OCI-LY1 (cell line): ENCODE results near the gene IFIT3.

ENCODE experiments used
- EZH2 ChIP-seq: fragments of 200-600 bp; sonication (generic), shearing (Covaris generic); IDR thresholded peaks from 2 replicates; pipeline ENCODE4 v1.8.0; 2017; ENCODE audit warnings: borderline replicate concordance, mixed run types, mild to moderate bottlenecking, antibody characterized with exemption, low read length, moderate library complexity, mixed read lengths
- TF ChIP-seq, protein P1 (sequence below): fragments of 200-600 bp; sonication (generic), shearing (Covaris generic); IDR thresholded peaks from 2 replicates; pipeline ENCODE4 v1.5.1; 2017; ENCODE audit warnings: mild to moderate bottlenecking, antibody characterized with exemption, low read length, moderate library complexity, mixed read lengths

DNA sequence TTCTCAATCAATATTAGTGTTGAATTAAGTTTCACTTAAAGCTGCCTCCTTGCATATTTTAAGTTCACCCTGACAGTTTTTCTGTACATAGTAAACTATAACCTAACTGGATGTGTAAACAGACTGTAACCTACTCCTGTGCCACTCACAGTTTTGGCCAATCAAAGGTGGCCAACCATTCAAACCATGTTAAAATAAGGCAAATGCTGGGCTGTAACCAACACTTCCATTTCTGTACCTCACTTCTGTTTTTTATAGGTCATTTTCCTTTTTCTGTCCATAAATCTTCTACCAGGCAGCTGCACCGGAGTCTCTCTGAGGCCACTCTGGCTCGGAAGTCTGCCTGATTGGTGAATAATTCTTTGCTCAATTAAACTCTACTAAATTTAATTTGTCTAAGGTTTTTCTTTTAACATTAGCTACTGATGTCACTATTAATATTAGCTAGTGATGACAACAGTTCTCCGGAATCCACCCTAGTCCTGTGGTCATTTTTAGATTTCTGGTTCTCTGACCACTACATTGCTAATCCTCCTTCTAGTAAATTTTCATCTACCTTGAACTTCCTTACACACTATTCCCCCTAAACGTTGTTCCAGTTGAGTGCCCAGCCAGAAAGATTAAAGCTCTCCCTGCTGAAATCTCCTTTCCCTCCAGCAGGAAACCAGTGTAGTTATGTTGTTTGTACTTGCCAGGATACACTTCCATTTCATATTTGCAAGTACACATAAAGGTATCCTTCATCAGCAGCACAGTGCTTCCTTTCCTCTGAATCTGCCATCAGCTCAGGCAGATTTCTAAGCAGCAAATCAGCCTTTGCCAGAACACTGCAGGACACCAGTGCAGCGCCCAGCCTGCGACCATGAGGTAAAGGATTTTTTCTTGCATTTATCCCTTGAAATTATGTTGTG, 44.5 kb upstream of the IFIT3 start:
- no peak for TF ChIP-seq EZH2
- TF ChIP-seq, protein P1, sequence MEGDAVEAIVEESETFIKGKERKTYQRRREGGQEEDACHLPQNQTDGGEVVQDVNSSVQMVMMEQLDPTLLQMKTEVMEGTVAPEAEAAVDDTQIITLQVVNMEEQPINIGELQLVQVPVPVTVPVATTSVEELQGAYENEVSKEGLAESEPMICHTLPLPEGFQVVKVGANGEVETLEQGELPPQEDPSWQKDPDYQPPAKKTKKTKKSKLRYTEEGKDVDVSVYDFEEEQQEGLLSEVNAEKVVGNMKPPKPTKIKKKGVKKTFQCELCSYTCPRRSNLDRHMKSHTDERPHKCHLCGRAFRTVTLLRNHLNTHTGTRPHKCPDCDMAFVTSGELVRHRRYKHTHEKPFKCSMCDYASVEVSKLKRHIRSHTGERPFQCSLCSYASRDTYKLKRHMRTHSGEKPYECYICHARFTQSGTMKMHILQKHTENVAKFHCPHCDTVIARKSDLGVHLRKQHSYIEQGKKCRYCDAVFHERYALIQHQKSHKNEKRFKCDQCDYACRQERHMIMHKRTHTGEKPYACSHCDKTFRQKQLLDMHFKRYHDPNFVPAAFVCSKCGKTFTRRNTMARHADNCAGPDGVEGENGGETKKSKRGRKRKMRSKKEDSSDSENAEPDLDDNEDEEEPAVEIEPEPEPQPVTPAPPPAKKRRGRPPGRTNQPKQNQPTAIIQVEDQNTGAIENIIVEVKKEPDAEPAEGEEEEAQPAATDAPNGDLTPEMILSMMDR, result no peak
